GM12891 (cell line): ENCODE data around the gene ADRA1B.

Experiments
- POLR2A ChIP-seq: IDR thresholded peaks from 2 replicates; pipeline ENCODE4 v1.6.1; 2011; ENCODE audit warnings: low read depth, low read length, control low read depth
- POLR2AphosphoS5 ChIP-seq: IDR thresholded peaks from 2 replicates; pipeline ENCODE4 v1.6.1; 2011; ENCODE audit warnings: low read depth, low read length, control low read depth
- POU2F2 ChIP-seq: IDR thresholded peaks from 2 replicates; pipeline ENCODE4 v1.6.1; 2011; ENCODE audit warnings: low read depth, mild to moderate bottlenecking, control low read depth, low read length, moderate library complexity
- SPI1 ChIP-seq: IDR thresholded peaks from 2 replicates; pipeline ENCODE4 v1.6.1; 2011; ENCODE audit warnings: low read depth, low read length, control low read depth
- TAF1 ChIP-seq: IDR thresholded peaks from 2 replicates; pipeline ENCODE4 v1.6.1; 2011; ENCODE audit warnings: low read depth, low read length, control low read depth

DNA sequence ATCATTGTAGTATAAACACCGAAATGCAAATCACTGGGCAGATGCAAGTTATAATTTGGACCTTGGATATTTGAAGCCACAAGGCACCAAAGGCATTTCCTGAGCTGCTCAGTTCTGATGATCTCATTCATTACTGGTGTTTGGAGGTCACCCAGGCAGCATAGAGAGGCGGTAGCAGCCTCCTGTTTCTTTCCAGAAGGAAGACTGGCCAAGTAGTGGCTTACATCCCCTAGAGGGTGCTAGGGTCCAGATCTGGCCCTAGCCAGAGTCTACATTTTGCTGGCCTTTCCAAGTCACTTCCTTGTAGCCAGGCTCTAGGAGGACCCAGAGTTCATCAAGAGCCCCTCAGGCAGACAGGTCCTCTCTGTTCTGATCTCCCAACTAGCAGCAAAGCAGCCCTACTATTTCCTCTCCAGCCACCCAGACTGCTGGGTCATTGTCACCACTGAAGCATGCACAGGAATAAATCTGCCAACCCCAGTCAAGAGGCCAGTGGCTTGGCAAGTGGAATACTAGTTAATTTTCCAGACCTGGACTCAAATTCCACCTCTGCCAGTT lies 59.3 kb downstream of the ADRA1B start:
- TF ChIP-seq POLR2AphosphoS5 (no peak), SPI1 (no peak), TAF1 (no peak), POU2F2 (no peak), POLR2A (no peak)
